ENCODE results near the gene WDR91.

WDR91 gene

DNA sequence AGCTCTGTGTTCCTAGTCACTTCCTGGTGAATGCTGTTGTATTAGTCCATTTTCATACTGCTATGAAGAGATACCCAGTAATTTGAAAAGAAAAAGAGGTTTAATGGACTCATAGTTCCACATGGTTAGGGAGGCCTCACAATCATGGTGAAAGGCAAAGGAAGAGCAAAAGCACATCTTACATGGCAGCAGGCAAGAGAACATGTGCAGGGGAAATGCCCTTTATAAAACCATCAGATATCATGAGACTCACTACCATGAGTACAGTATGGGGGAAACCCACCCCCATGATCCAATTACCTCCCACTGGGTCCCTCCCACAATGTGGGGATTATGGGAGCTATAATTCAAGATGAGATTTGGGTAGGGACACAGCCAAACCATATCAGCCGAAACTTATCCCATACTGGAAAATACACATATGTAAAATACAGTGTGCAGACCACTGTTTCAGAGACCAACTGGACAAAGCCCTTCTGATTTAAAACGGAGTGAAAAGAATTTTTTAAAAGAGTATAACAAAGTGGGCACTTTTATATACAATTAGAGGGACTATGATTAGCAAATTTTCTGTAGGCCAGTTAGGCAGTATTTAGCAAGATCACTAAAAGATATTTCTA is 48.8 kb downstream of the WDR91 start:
- TF ChIP-seq, protein P1, sequence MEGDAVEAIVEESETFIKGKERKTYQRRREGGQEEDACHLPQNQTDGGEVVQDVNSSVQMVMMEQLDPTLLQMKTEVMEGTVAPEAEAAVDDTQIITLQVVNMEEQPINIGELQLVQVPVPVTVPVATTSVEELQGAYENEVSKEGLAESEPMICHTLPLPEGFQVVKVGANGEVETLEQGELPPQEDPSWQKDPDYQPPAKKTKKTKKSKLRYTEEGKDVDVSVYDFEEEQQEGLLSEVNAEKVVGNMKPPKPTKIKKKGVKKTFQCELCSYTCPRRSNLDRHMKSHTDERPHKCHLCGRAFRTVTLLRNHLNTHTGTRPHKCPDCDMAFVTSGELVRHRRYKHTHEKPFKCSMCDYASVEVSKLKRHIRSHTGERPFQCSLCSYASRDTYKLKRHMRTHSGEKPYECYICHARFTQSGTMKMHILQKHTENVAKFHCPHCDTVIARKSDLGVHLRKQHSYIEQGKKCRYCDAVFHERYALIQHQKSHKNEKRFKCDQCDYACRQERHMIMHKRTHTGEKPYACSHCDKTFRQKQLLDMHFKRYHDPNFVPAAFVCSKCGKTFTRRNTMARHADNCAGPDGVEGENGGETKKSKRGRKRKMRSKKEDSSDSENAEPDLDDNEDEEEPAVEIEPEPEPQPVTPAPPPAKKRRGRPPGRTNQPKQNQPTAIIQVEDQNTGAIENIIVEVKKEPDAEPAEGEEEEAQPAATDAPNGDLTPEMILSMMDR (IDR thresholded peaks at IDR 0.05; ENCODE audit: low read depth, low read length) = no peak
- no peak for DNase-seq (ENCODE audit: low read depth in 2 of 2)
- no peak overlapping the region for H3K4me3 ChIP-seq (replicated peaks in 1 of 2; ENCODE audit: low read depth in 2 of 2, low read length in 2 of 2)

DNA sequence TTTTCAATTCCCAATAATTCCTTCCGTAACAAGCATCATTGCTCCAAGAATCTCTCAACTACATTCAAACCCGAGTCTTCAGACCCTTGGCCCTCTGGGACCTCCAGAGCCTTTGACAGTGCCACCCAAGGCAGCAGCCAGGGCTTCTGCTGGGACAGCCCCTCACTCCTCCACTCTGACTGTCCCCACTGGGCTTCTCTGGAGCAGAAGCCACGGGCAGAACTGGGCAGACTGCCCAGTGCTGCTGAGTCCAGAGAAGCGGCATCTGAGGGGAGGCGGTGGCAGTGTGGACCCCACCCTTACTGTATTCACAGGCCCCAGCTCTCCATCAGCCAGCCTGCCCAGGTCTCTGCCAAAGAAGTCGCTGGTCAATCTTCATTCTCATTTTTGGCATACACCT is 49.7 kb downstream of the WDR91 start:
- TF ChIP-seq, protein P1 (IDR thresholded peaks at IDR 0.05; ENCODE audit: low read depth, low read length) = no peak
- no peak for DNase-seq (ENCODE audit: low read depth in 2 of 2)
- no peak overlapping the region for H3K4me3 ChIP-seq (replicated peaks in 1 of 2; ENCODE audit: low read depth in 2 of 2, low read length in 2 of 2)

- DNase-seq (ENCODE audit: low read depth in 2 of 2) = peak in 1 of 2 donors; percentile 24
- no peak overlapping the region for H3K4me3 ChIP-seq (replicated peaks in 1 of 2; ENCODE audit: low read depth in 2 of 2, low read length in 2 of 2)
- TF ChIP-seq, protein P1 (IDR thresholded peaks at IDR 0.05; ENCODE audit: low read depth, low read length) = peak; percentile 5
Observed at GRCh38 chr7:135160858-135161653, 50.3 kb downstream of the WDR91 start.

DNA sequence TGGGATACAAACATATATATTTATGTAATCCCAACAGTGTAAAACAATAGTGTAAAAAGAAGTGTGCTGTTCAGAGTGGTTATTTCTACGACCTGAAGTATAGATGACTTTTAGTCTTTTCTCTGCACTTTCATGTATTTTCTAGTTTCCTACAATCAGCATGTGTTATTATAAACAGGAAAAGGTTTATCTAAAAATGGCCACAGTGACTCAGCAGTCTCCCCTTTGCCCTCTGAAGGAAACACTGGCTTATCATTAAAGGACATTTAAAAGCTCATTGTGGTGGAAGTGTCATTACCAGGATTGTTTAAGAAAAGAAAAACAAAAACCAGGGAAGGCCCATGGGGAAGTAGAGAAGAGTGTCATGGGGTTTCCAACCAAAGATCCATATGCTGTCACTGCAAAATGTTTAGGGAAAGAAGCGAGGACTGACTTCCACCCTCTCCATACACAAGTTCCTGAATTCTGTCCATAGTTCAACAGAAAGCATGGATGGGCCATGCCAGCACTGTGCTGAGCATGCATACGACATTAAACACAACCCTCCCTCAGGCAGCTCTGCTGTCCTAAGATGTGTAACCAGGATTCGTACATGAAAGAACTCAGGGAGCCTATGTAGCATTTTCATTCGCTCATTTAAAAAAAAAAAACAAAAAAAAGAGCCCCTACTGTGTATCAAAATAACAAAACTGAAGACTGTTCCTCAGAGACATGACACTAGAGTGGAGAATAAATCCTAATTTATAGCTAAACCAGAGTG is 51.0 kb downstream of the WDR91 start:
- peak; percentile 32 to 55 for DNase-seq (ENCODE audit: low read depth in 2 of 2)
- no peak overlapping the region for H3K4me3 ChIP-seq (replicated peaks in 1 of 2; ENCODE audit: low read depth in 2 of 2, low read length in 2 of 2)

DNA sequence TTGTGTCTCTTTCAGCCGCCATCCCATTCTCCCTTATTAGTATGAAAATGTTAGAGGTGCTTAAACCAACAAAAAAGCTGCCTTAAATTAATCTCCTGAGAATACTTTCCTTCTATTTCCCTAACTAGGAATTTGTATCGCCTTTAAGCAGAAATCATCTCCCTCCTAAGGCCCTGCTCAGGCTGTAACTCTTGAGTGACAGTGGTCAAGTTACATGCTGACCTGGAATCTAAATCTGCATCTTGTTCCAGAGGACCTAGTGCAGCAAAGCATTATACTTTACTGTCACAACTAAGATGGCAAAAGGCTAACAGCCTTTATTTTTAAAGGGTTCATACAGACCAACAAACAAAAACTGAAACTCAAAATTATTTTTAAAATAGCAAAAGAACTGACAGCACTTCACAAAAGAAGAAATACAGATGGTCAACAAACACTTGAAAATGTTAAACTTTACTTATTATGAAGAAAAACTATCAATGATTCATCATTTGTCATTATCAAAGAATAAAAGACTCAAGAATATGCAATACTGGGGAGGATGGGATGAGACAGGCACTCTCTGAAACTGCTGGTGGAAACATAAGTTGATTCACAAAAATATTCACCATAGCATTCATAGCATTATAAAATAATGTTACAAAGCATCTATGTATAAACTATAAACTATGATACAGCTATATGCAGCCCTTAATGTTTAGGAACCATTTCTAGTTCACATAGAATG is 51.8 kb downstream of the WDR91 start:
- TF ChIP-seq, protein P1 (IDR thresholded peaks at IDR 0.05; ENCODE audit: low read depth, low read length) = no peak
- DNase-seq (ENCODE audit: low read depth in 2 of 2) = peak in 1 of 2 donors; percentile 52
- no peak overlapping the region for H3K4me3 ChIP-seq (replicated peaks in 1 of 2; ENCODE audit: low read depth in 2 of 2, low read length in 2 of 2)

More for the DNA sequence above, 51.0 kb downstream of the WDR91 start:
- TF ChIP-seq, protein P1 (IDR thresholded peaks at IDR 0.05; ENCODE audit: low read depth, low read length) = no peak

DNA sequence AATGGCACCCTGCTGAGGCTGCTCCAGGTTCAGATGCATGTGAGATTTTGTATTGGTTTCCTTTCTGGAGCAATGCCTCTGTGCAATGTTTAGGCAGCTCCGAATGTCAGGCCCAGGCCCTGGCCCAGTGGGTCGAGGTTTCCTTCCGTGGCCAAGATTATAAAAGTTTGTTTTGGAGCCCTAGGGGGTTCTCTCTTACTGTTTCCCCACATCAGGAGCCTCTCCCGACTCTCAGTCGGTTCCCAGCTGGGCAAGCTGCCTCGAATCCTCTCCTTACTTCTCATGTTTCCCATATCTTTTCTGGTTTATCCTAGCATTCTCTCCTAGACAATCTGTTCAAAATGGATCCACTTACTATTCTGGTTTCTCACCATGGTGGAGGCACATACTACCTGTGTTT is 52.5 kb downstream of the WDR91 start:
- TF ChIP-seq, protein P1 (IDR thresholded peaks at IDR 0.05; ENCODE audit: low read depth, low read length) = no peak
- H3K4me3 ChIP-seq (replicated peaks in 1 of 2; ENCODE audit: low read depth in 2 of 2, low read length in 2 of 2) = no peak overlapping the region
- no peak for DNase-seq (ENCODE audit: low read depth in 2 of 2)
